WTC11 (cell line): Measurements from ENCODE around the gene NT5DC1. TPM values are rescaled to one million over a fixed set of nuclear protein-coding genes. Genes with fewer than 3 reads are reported as not detected.

ENCODE experiments used
- ATAC-seq: fragments of 200-7000 bp; cut with Tn5 transposase; 2 replicates; pipeline ENCODE4 v1.10.0; 2021; ENCODE audit warnings: mild to moderate bottlenecking, moderate library complexity
- CTCF ChIA-PET: fragments of 300-600 bp; sonication (Branson Sonifier 250); formaldehyde crosslinking; loops from one replicate; lab custom pipeline; 2021; ENCODE audit warnings: antibody characterized with exemption; lab: Charles Lee
- POLR2A ChIA-PET: fragments of 350-600 bp; sonication (Branson Sonifier 250); formaldehyde crosslinking; loops from one replicate; lab custom pipeline; 2021; ENCODE audit warnings: antibody characterized with exemption; lab: Charles Lee
- DNase-seq: peaks from one replicate; pipeline ENCODE4 v3.0.0; 2021; ENCODE audit warnings: low spot score
- H3K27ac Mint-ChIP-seq: 2 replicates; pipeline ENCODE4 v1.8.0; 2021; ENCODE audit warnings: mixed read lengths
- H3K27me3 Mint-ChIP-seq: 2 replicates; pipeline ENCODE4 v1.8.0; 2021; ENCODE audit warnings: low read depth, mild to moderate bottlenecking, moderate library complexity, mixed read lengths
- H3K36me3 Mint-ChIP-seq: 2 replicates; pipeline ENCODE4 v1.8.0; 2021; ENCODE audit warnings: mixed read lengths
- H3K4me1 Mint-ChIP-seq: 2 replicates; pipeline ENCODE4 v1.8.0; 2022; ENCODE audit warnings: mixed read lengths
- H3K4me3 Mint-ChIP-seq: 2 replicates; pipeline ENCODE4 v1.8.0; 2021; ENCODE audit warnings: mild to moderate bottlenecking, moderate library complexity, mixed read lengths
- H3K9me3 Mint-ChIP-seq: 2 replicates; pipeline ENCODE4 v1.8.0; 2021; ENCODE audit warnings: mixed read lengths
- CREM ChIP-seq: sonication (generic); formaldehyde crosslinking; IDR thresholded peaks from 2 replicates; pipeline ENCODE4 v1.8.1; 2022; ENCODE audit warnings: mild to moderate bottlenecking, missing genetic modification reagents, moderate library complexity
- E2F1 ChIP-seq: sonication (generic); formaldehyde crosslinking; IDR thresholded peaks from 2 replicates; pipeline ENCODE4 v1.8.0; 2022; ENCODE audit warnings: mild to moderate bottlenecking, missing genetic modification reagents
- ELF4 ChIP-seq: sonication (generic); formaldehyde crosslinking; IDR thresholded peaks from 2 replicates; pipeline ENCODE4 v1.8.1; 2022; ENCODE audit warnings: low read depth, mild to moderate bottlenecking, moderate library complexity, missing genetic modification reagents
- ERG ChIP-seq: fragments of 250-450 bp; sonication (Bioruptor Pico); IDR thresholded peaks from 2 replicates; pipeline ENCODE4 v1.8.0; 2021; ENCODE audit warnings: mild to moderate bottlenecking
- HMGA2 ChIP-seq: fragments of 250-450 bp; sonication (Bioruptor Pico); IDR thresholded peaks from 2 replicates; pipeline ENCODE4 v1.4.0; 2021; ENCODE audit warnings: mild to moderate bottlenecking, moderate library complexity
- HMGXB4 ChIP-seq: sonication (generic); formaldehyde crosslinking; IDR thresholded peaks from 2 replicates; pipeline ENCODE4 v1.8.1; 2023; ENCODE audit warnings: mild to moderate bottlenecking, moderate library complexity, missing genetic modification reagents
- JUN ChIP-seq: sonication (generic); formaldehyde crosslinking; IDR thresholded peaks from 2 replicates; pipeline ENCODE4 v1.8.0; 2023; ENCODE audit warnings: mild to moderate bottlenecking, missing genetic modification reagents
- NFYB ChIP-seq: sonication (generic); formaldehyde crosslinking; conservative IDR thresholded peaks from 2 replicates; pipeline ENCODE4 v1.8.0; 2022; ENCODE audit warnings: low read depth, missing genetic modification reagents
- NR1H2 ChIP-seq: sonication (generic); formaldehyde crosslinking; IDR thresholded peaks from 2 replicates; pipeline ENCODE4 v1.9.0; 2021; ENCODE audit warnings: mild to moderate bottlenecking, moderate library complexity, missing genetic modification reagents
- SMAD4 ChIP-seq: sonication (generic); formaldehyde crosslinking; IDR thresholded peaks from 2 replicates; pipeline ENCODE4 v1.8.0; 2022; ENCODE audit warnings: mild to moderate bottlenecking, missing genetic modification reagents
- TEAD1 ChIP-seq: sonication (generic); formaldehyde crosslinking; IDR thresholded peaks from 2 replicates; pipeline ENCODE4 v1.8.0; 2022; ENCODE audit warnings: mild to moderate bottlenecking, missing genetic modification reagents
- ZNF219 ChIP-seq: sonication (generic); formaldehyde crosslinking; IDR thresholded peaks from 2 replicates; pipeline ENCODE4 v1.8.0; 2023; ENCODE audit warnings: missing genetic modification reagents, mild to moderate bottlenecking, borderline replicate concordance
- ZNF396 ChIP-seq: fragments of 250-450 bp; sonication (Bioruptor Pico); IDR thresholded peaks from 2 replicates; pipeline ENCODE4 v1.8.0; 2021; ENCODE audit warnings: mild to moderate bottlenecking, moderate library complexity, borderline replicate concordance
- total RNA-seq: library from RNA; stranded (reverse); gene quantifications from 3 replicates; pipeline ENCODE4 v1.2.3, GENCODE V29; 2021
- TF ChIP-seq, protein P1 (sequence below): sonication (generic); formaldehyde crosslinking; IDR thresholded peaks from 2 replicates; pipeline ENCODE4 v1.8.0; 2023; ENCODE audit warnings: missing genetic modification reagents
- TF ChIP-seq, protein P2 (sequence below): sonication (generic); formaldehyde crosslinking; IDR thresholded peaks from 2 replicates; pipeline ENCODE4 v1.8.0; 2023; ENCODE audit warnings: missing genetic modification reagents, mild to moderate bottlenecking, borderline replicate concordance
- TF ChIP-seq, protein P3 (sequence below): sonication (generic); formaldehyde crosslinking; IDR thresholded peaks from 2 replicates; pipeline ENCODE4 v1.8.1; 2022; ENCODE audit warnings: mild to moderate bottlenecking, moderate library complexity, missing genetic modification reagents
- TF ChIP-seq, protein P4 (sequence below): fragments of 250-450 bp; sonication (Bioruptor Pico); IDR thresholded peaks from 2 replicates; pipeline ENCODE4 v1.9.0; 2021; ENCODE audit warnings: moderate library complexity, mild to moderate bottlenecking, inconsistent platforms, borderline replicate concordance

NT5DC1 gene
- total RNA-seq, 1 experiment from 2014 or later, result 67.9 TPM

- 0 out of 2 replicates have a peak, but pooled peaks have one; percentile 50 for TF ChIP-seq HMGXB4 (CRISPR knock-in tag)
- TF ChIP-seq SMAD4 (CRISPR knock-in tag), result no peak
- TF ChIP-seq ELF4, result no peak
- no peak for TF ChIP-seq NR1H2
- TF ChIP-seq ZNF396, result no peak
- no peak for TF ChIP-seq E2F1 (CRISPR knock-in tag)
- TF ChIP-seq TEAD1, result peak; percentile 59; the same call in 1 of the 2 replicates
- TF ChIP-seq, protein P1, sequence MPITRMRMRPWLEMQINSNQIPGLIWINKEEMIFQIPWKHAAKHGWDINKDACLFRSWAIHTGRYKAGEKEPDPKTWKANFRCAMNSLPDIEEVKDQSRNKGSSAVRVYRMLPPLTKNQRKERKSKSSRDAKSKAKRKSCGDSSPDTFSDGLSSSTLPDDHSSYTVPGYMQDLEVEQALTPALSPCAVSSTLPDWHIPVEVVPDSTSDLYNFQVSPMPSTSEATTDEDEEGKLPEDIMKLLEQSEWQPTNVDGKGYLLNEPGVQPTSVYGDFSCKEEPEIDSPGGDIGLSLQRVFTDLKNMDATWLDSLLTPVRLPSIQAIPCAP (CRISPR knock-in tag), result peak; percentile 75; the same call in 1 of the 2 replicates
- TF ChIP-seq, protein P2, sequence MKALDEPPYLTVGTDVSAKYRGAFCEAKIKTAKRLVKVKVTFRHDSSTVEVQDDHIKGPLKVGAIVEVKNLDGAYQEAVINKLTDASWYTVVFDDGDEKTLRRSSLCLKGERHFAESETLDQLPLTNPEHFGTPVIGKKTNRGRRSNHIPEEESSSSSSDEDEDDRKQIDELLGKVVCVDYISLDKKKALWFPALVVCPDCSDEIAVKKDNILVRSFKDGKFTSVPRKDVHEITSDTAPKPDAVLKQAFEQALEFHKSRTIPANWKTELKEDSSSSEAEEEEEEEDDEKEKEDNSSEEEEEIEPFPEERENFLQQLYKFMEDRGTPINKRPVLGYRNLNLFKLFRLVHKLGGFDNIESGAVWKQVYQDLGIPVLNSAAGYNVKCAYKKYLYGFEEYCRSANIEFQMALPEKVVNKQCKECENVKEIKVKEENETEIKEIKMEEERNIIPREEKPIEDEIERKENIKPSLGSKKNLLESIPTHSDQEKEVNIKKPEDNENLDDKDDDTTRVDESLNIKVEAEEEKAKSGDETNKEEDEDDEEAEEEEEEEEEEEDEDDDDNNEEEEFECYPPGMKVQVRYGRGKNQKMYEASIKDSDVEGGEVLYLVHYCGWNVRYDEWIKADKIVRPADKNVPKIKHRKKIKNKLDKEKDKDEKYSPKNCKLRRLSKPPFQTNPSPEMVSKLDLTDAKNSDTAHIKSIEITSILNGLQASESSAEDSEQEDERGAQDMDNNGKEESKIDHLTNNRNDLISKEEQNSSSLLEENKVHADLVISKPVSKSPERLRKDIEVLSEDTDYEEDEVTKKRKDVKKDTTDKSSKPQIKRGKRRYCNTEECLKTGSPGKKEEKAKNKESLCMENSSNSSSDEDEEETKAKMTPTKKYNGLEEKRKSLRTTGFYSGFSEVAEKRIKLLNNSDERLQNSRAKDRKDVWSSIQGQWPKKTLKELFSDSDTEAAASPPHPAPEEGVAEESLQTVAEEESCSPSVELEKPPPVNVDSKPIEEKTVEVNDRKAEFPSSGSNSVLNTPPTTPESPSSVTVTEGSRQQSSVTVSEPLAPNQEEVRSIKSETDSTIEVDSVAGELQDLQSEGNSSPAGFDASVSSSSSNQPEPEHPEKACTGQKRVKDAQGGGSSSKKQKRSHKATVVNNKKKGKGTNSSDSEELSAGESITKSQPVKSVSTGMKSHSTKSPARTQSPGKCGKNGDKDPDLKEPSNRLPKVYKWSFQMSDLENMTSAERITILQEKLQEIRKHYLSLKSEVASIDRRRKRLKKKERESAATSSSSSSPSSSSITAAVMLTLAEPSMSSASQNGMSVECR, result peak; percentile 90
- no peak for TF ChIP-seq JUN (CRISPR knock-in tag)
- TF ChIP-seq, protein P3, sequence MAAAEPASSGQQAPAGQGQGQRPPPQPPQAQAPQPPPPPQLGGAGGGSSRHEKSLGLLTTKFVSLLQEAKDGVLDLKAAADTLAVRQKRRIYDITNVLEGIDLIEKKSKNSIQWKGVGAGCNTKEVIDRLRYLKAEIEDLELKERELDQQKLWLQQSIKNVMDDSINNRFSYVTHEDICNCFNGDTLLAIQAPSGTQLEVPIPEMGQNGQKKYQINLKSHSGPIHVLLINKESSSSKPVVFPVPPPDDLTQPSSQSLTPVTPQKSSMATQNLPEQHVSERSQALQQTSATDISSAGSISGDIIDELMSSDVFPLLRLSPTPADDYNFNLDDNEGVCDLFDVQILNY (CRISPR knock-in tag), result peak; percentile 32; the same call in 1 of the 2 replicates
- TF ChIP-seq NFYB (CRISPR knock-in tag), result no peak
- TF ChIP-seq CREM (CRISPR knock-in tag), result peak; percentile 65
- no peak for TF ChIP-seq HMGA2 (CRISPR knock-in tag)
These were observed 153.0 kb downstream of the NT5DC1 start, which contains the start of gene TSPYL4 (continued) for GRCh38 chr6:116253505-116254296.

GRCh38 chr6:116254297-116255056 lies 153.8 kb downstream of the NT5DC1 start:
- POLR2A ChIA-PET, result interaction anchor here (0.6 to 1.5 kb wide), 7 partner anchors 14 to 317 kb away, joined by 3 to 4 read pairs (median 3); partner anchors contain the start of genes RWDD1 and TSPYL1
- TF ChIP-seq ZNF219 (CRISPR knock-in tag), result no peak
- TF ChIP-seq, protein P4, sequence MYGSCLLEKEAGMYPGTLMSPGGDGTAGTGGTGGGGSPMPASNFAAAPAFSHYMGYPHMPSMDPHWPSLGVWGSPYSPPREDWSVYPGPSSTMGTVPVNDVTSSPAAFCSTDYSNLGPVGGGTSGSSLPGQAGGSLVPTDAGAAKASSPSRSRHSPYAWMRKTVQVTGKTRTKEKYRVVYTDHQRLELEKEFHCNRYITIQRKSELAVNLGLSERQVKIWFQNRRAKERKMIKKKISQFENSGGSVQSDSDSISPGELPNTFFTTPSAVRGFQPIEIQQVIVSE (CRISPR knock-in tag), result 0 out of 2 replicates have a peak, but pooled peaks have one; percentile 64
- no peak for TF ChIP-seq ERG (CRISPR knock-in tag)
- CTCF ChIA-PET, result interaction anchor here (0.9 to 2.1 kb wide), 3 partner anchors 14 to 36 kb away, joined by 3 to 8 read pairs (median 6); no protein-coding TSS in a partner anchor

More at GRCh38 chr6:116254297-116255056, 153.8 kb downstream of the NT5DC1 start:
- Mint-ChIP-seq H3K27ac (no peak overlapping the region), H3K27me3 (no peaks in the 10 kb centered on the region), H3K36me3 (peaks cover 3% of the 10 kb centered on the region; the same call in 1 of the 2 replicates), H3K4me3 (no peak overlapping the region), H3K9me3 (no peaks in the 10 kb centered on the region), H3K4me1 (peaks cover 27% of the 10 kb centered on the region; the same call in 1 of the 2 replicates)
- ATAC-seq (no peak), DNase-seq (no peak)
